Mucosa of rectum (tissue), 2 donors: ENCODE results near the gene CYFIP1.
A peak's percentile ranks its signal among the peaks of the same experiment; 100 is the strongest.

Experiments
- H3K27ac ChIP-seq, 2 donors: one replicate each; pipeline ENCODE4 v1.7.0; 2013; ENCODE audit warnings: inconsistent platforms in 2 of 2, low read depth in 2 of 2, low read length in 2 of 2
- H3K27me3 ChIP-seq, 2 donors: one replicate each; pipeline ENCODE4 v1.7.0; 2013; ENCODE audit warnings: low read length in 2 of 2; ENCODE audit not compliant: control insufficient read depth in 2 of 2, insufficient read depth in 2 of 2
- H3K36me3 ChIP-seq, 2 donors: one replicate each; pipeline ENCODE4 v1.7.0; 2013; ENCODE audit warnings: low read length in 2 of 2; ENCODE audit not compliant: control insufficient read depth in 2 of 2, insufficient read depth in 2 of 2
- H3K4me1 ChIP-seq, 2 donors: one replicate each; pipeline ENCODE4 v1.7.0; 2013; ENCODE audit warnings: low read length in 2 of 2, mild to moderate bottlenecking in 1 of 2; ENCODE audit not compliant: control insufficient read depth in 2 of 2, insufficient read depth in 2 of 2
- H3K4me3 ChIP-seq, 2 donors: one replicate each; pipeline ENCODE4 v1.7.0; 2013; ENCODE audit warnings: low read length in 2 of 2
- H3K9ac ChIP-seq, 2 donors: one replicate each; pipeline ENCODE4 v1.7.0; 2013; ENCODE audit warnings: low read length in 2 of 2, low read depth in 1 of 2, mild to moderate bottlenecking in 1 of 2
- H3K9me3 ChIP-seq, 2 donors: one replicate each; pipeline ENCODE4 v1.7.0; 2013; ENCODE audit warnings: low read length in 2 of 2; ENCODE audit not compliant: control insufficient read depth in 2 of 2
- donor health status: healthy.
- donor health status: Normal muscosa, but diverticular disease.

The CYFIP1 gene

GRCh38 chr15:22958487-22959280 lies 21.5 kb downstream of the CYFIP1 start:
- Histone ChIP-seq H3K27ac (no peak overlapping the region), H3K36me3 (peaks cover 0 to 2% of the 10 kb centered on the region in 2 donors), H3K4me3 (no peak overlapping the region), H3K27me3 (no peaks in the 10 kb centered on the region), H3K9me3 (no peaks in the 10 kb centered on the region), H3K9ac (no peak overlapping the region), H3K4me1 (peaks cover 4 to 10% of the 10 kb centered on the region in 2 donors)

GRCh38 chr15:22956978-22957260 lies 23.2 kb downstream of the CYFIP1 start:
- no peaks in the 10 kb centered on the region for H3K9me3 ChIP-seq
- H3K4me1 ChIP-seq, result peaks cover 4 to 5% of the 10 kb centered on the region in 2 donors
- no peak overlapping the region for H3K27ac ChIP-seq

DNA sequence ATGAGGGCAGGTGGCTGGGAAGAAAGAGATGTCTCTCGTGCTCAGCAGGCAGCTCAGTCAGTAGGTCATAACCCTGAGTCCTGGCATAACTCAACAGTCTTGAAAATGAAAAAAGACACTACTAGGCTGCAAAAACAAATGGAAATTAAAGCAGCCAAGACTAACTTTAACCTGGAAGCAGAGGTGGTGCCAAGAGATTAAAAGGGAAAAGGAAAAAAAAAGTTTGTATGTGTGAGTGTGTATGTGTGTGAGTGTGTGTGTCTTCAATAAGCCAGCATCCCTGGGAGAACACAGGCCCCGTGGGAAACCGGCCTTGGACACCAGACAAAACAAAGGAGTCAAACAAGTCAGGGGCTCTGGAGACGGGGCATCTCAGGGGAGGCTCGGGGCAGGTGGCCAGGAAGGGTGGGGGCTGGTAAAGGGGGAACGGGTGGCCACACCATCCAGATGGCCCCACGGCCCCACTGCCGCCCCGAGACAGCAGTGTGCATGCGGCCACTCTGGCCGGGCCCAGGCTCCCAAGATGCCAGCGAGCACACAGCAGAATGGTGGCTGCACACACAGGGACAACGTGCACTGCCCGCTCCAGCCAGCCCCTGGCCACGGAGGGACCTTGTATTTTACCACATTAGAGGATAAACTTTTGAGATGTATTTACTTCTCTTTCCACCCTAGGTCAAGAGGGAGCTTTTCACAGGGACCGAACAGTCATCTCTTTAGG lies 23.8 kb downstream of the CYFIP1 start:
- no peak overlapping the region for H3K9ac ChIP-seq

More at GRCh38 chr15:22956978-22957260, 23.2 kb downstream of the CYFIP1 start:
- Histone ChIP-seq H3K27me3 (no peaks in the 10 kb centered on the region), H3K9ac (no peak overlapping the region), H3K36me3 (no peaks in the 10 kb centered on the region), H3K4me3 (no peak overlapping the region)

GRCh38 chr15:22955544-22956119 lies 24.5 kb downstream of the CYFIP1 start:
- Histone ChIP-seq H3K36me3 (peaks cover 0 to 2% of the 10 kb centered on the region in 2 donors), H3K27me3 (no peaks in the 10 kb centered on the region), H3K9ac (no peak overlapping the region), H3K9me3 (no peaks in the 10 kb centered on the region), H3K4me3 (no peak overlapping the region), H3K27ac (no peak overlapping the region), H3K4me1 (peaks cover 0 to 3% of the 10 kb centered on the region in 2 donors)

More for the DNA sequence above, 23.8 kb downstream of the CYFIP1 start:
- Histone ChIP-seq H3K4me1 (peaks cover 3 to 4% of the 10 kb centered on the region in 2 donors), H3K4me3 (no peak overlapping the region), H3K27ac (no peak overlapping the region), H3K9me3 (no peaks in the 10 kb centered on the region), H3K27me3 (no peaks in the 10 kb centered on the region), H3K36me3 (peaks cover 0 to 2% of the 10 kb centered on the region in 2 donors)

DNA sequence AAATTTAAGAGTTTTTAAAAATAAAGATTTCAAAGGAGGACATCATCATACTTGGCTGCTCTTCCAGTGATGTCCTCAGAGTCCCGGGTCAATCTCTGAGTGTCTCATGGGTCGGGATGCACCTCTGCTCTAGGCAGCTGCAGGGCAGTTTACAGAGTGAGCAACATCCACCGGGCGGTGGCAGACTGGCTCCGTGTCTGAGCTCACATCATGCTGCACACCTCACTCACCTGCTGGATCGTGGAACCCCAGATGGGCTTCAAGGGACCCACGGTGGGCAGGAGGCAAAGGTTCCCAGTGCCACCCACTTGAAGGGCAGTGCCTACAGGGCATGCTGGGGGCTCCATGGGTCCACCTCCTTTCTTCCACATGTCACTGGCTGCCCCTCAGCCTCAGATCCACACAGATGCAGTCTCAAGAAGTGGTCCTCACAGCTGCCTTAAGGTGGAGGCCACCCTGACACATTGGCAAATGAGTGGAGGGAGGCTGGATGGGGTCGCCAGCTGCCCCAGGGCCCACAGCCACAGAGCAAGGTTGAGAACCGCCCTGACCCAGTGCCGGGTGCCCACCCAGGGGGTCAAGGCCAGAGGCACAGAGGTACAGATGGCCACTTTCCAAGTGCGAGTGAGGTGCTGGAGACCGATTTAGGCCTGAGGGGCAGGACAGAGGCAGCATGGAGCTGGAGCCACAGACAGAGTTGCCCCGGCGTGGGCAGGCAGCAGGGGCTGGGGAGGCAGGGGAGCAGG lies 25.2 kb downstream of the CYFIP1 start:
- Histone ChIP-seq H3K9ac (no peak overlapping the region), H3K4me1 (peaks cover 0 to 3% of the 10 kb centered on the region in 2 donors), H3K27ac (no peak overlapping the region), H3K27me3 (no peaks in the 10 kb centered on the region), H3K36me3 (peaks cover 0 to 2% of the 10 kb centered on the region in 2 donors), H3K9me3 (no peaks in the 10 kb centered on the region), H3K4me3 (no peak overlapping the region)

- peaks cover 0 to 2% of the 10 kb centered on the region in 2 donors for H3K36me3 ChIP-seq
- no peak overlapping the region for H3K27ac ChIP-seq
- H3K9me3 ChIP-seq, result no peaks in the 10 kb centered on the region
- peaks cover 0 to 3% of the 10 kb centered on the region in 2 donors for H3K4me1 ChIP-seq
- no peak overlapping the region for H3K4me3 ChIP-seq
- no peaks in the 10 kb centered on the region for H3K27me3 ChIP-seq
- H3K9ac ChIP-seq, result no peak overlapping the region
These were observed 25.8 kb downstream of the CYFIP1 start for GRCh38 chr15:22954326-22954725.

DNA sequence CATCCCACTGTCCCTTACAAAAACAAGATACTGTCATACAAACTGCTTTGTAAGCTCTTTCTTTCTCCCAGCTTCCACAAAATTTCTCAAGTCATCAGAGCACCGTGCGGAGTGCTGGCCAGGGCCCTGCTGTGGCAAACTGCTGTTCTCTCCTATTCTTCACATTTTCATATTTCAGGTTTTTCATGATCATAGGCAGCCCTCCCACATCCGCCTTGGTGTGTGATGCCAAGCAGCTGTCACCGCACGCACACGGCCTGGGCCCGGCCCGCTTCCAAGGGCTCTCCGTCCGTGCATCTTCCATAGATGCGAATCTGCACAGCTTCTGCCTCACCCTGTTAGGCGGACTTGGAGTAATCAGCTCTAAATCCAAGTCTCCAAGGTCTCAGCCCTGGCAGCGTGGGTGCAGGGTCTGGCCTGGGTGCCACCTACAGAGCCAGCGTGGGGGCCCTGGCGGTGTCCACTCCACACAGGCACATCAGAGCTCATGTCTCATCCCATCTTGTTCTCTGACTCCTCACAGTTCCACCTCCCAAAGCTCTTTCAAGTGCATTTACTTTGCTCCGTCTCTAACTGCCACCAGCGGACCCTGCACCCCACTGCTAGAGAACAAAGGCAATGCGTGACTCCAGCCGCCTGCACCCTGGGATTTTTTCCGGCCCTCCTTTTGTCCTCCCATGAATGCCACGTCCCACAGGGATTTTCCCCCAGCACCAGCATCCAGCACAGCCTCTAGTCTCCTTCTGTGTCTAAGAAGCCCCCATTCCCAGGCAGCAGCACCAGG lies 27.2 kb downstream of the CYFIP1 start:
- Histone ChIP-seq H3K27me3 (no peaks in the 10 kb centered on the region), H3K4me3 (no peak overlapping the region), H3K27ac (no peak overlapping the region), H3K9me3 (no peaks in the 10 kb centered on the region), H3K9ac (no peak overlapping the region), H3K4me1 (peaks cover 0 to 3% of the 10 kb centered on the region in 2 donors), H3K36me3 (peaks cover 0 to 2% of the 10 kb centered on the region in 2 donors)

DNA sequence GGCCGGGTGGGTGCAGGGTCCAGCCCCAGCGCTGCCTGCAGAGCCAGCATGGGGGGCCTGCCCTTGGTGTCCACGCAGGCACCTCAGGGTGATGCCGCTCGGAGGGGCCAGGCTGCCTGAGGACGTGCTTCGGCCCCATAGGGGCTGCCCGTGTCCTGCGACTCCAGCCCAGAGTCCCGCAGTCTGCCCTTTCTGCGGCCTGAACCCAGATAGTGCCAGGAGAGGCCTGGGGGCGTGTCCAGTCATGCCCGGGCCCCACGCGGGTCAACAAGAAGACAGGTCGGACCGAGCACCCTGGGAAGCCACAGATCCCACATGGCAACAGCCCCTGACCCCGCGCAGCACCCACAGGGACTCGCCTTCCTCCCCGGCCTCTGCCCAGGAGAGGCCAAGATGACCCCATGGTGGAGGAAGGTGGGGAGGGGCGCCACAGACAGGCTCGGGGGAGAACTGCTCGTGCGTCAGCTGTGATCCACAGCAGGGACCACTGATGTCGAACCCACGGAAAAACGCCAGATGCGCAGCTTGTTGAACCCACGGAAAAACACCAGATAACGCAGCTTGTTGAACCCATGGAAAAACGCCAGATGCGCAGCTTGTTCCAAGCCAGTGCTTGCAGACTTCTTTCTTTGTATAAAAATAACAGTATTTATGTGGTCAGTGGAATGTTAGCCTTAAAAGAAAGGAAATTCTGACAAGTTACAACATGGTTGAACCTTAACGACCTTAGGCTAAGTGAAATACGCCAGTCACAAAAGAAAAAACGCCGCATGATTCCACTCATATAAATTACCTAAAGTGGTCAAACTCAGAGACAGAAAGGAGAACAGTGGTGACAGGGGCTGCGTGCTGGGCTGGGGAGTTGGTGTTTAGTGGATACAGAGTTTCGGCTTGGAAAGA lies 28.5 kb downstream of the CYFIP1 start:
- H3K36me3 ChIP-seq, result peaks cover 0 to 2% of the 10 kb centered on the region in 2 donors
- peaks cover 0 to 3% of the 10 kb centered on the region in 2 donors for H3K4me1 ChIP-seq
- no peak overlapping the region for H3K9ac ChIP-seq
- no peaks in the 10 kb centered on the region for H3K9me3 ChIP-seq
- H3K27me3 ChIP-seq, result no peaks in the 10 kb centered on the region
- H3K27ac ChIP-seq, result peak overlapping the region in 1 of 2 donors; percentile 32
- H3K4me3 ChIP-seq, result no peak overlapping the region

DNA sequence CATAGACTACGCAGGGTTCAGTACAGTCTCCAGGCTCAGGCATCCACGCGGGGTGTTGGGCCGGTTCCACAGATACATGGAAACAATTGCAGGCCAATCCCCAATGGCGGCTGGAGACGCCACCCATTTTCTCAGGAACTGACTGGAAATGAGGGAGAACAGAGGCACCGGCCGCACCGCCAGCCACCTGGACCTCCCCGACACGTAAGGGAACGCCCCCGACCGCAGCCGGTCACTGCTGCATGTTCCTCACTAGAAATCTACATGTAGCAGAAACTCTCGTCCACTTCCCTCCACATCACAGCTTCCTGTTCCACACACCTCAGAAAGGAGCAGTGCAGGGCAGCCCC lies 29.2 kb downstream of the CYFIP1 start:
- Histone ChIP-seq H3K27ac (no peak overlapping the region), H3K4me1 (no peaks in the 10 kb centered on the region), H3K4me3 (no peak overlapping the region), H3K36me3 (peaks cover 0 to 2% of the 10 kb centered on the region in 2 donors), H3K27me3 (no peaks in the 10 kb centered on the region), H3K9me3 (no peaks in the 10 kb centered on the region), H3K9ac (no peak overlapping the region)
